RWPE1 (cell line): Measurements from ENCODE around the gene DPEP2NB.

Experiments
- CTCF ChIA-PET: fragments of 350-600 bp; sonication (Branson Sonifier 250); formaldehyde crosslinking; extraction: SDS; loops from one replicate; lab custom pipeline; 2021; lab: Yijun Ruan, JAX
- POLR2A ChIA-PET: fragments of 400-600 bp; formaldehyde crosslinking; extraction: SDS; loops from one replicate; lab custom pipeline; 2020; ENCODE audit warnings: antibody characterized with exemption; ENCODE audit not compliant: low non-redundant PET; lab: Yijun Ruan, JAX
- DNase-seq: peaks from one replicate; pipeline ENCODE4 v3.0.0; 2012; ENCODE audit warnings: low spot score
- H3K27ac ChIP-seq: fragments of 450-650 bp; 2 replicates; pipeline ENCODE4 v1.5.1; 2017
- TF ChIP-seq, protein P1 (sequence below): fragments of 450-650 bp; conservative IDR thresholded peaks from 2 replicates; pipeline ENCODE4 v1.5.1; 2017; ENCODE audit warnings: low read depth, mild to moderate bottlenecking

DPEP2NB gene

DNA sequence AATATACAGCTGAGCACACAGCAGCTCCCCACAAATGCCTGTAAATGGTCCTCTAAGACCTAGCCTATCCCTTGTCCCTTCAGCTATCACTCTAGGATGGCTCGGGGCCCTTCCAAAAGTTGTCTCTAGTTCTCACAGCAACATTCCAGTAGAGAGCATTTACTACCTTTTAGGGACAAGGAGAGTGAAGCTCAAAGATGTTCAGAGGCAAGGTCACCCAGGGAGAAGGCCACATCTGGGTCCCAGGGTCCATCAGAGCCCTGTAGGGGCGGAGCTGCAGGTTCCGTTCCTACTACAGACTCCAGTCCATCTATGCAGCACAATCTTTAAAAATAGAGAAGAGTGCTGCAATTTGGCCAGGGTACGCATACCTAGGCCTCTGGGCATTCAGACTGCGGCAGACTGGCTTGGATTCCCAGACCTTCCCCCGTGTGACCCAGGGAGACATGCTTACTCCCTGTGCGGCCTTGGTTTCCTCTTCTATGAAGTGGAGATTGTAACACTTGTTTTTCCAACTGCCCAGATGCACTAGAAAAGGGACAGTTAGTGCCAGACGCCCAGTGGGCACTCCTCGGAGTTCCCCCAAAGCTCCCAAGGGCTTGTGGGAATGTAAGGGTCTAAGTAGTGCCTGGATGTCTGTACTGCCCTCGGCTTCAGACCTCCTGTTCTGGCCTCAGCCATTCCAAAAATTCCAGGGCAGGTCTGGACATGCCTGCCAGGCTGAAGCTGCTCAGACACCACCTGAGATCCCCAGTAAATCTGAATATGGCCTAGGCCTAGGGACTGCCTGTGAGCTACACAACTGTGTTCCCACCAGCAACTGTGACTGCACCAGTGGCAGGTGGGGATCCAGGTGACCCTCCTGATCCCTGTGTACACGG lies 49.8 kb downstream of the DPEP2NB start:
- ChIA-PET POLR2A (interaction anchor here (1.0 kb wide), 1 partner anchor 15 kb away, joined by 3 read pairs; no protein-coding TSS in a partner anchor), CTCF (no interaction called here)
- TF ChIP-seq, protein P1, sequence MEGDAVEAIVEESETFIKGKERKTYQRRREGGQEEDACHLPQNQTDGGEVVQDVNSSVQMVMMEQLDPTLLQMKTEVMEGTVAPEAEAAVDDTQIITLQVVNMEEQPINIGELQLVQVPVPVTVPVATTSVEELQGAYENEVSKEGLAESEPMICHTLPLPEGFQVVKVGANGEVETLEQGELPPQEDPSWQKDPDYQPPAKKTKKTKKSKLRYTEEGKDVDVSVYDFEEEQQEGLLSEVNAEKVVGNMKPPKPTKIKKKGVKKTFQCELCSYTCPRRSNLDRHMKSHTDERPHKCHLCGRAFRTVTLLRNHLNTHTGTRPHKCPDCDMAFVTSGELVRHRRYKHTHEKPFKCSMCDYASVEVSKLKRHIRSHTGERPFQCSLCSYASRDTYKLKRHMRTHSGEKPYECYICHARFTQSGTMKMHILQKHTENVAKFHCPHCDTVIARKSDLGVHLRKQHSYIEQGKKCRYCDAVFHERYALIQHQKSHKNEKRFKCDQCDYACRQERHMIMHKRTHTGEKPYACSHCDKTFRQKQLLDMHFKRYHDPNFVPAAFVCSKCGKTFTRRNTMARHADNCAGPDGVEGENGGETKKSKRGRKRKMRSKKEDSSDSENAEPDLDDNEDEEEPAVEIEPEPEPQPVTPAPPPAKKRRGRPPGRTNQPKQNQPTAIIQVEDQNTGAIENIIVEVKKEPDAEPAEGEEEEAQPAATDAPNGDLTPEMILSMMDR, result no peak
- H3K27ac ChIP-seq, result peak overlapping the region; percentile 89
- DNase-seq, result peak; percentile 58

DNA sequence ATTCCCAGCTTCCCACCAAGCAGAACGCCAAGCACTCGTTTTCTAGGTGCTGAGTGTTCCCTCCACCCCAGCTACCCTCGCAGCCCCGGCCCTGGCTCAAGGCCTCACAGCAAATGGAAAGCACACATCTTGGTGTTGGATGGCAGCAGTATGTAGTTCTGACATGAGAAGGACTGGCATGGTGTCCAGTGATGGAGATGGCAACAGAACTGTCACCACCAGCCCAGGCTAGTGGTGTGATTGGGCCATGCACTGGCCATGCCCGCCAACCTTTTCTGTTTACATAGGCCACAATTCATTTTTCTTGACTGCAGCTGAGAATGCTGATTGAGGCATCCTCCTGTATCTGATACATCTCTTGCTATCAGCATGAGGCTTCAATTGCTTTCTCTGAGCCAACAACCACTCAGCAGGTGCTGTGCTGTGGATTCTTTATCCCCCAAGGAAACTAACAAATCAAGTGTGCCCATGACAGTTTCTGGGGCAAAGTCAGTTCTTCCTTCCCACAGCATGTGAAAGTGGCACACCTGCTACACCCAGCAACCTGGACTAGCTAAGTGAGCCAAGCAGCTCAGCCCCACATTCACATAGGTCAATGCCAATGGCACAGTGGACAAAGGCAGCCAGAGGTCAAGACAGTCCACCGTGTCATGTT lies 51.1 kb downstream of the DPEP2NB start:
- TF ChIP-seq, protein P1, result no peak
- DNase-seq, result no peak
- ChIA-PET CTCF (interaction anchor here (0.6 kb wide), 1 partner anchor 81 kb away, joined by 3 read pairs; no protein-coding TSS in a partner anchor), POLR2A (no interaction called here)
- H3K27ac ChIP-seq, result peak overlapping the region; percentile 80

DNA sequence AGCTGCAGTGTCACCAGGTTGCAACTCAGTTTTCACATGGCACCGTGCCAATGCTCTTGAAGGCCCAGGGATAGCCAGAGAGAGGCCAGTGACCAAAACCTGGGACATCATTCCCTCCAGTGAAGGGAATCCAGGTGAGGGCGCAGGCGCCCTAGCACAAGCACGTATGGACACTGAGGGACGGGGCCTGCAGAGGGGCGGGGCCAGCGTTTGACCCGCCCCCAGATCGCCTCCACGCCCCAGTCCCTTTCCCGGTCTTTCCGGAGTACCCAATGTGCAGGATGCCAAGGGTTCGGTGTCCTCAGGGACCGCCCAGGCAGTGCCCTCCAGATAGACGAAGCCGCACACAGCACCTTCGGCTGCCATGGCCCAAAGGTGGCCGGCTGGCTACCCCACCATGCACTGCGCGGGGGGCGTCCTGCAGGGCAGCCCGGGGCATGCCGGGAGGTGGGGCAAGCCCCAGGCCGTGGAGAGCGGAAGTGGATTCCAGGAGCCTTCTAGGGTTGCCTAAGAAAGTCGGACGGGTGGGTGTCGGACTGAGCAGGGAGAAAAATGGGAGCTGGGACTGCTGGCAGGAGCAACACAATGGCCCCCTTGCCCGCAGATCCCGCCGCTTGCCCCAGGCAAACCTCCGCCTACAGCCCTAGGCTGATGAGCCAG lies 51.9 kb downstream of the DPEP2NB start:
- CTCF ChIA-PET, result interaction anchor here (0.6 kb wide), 1 partner anchor 80 kb away, joined by 3 read pairs; no protein-coding TSS in a partner anchor
- POLR2A ChIA-PET, result no interaction called here
- H3K27ac ChIP-seq, result peak overlapping the region; percentile 80
- no peak for DNase-seq
- TF ChIP-seq, protein P1, result no peak
